Peyer's patch (tissue), 4 donors: ENCODE data around the gene MYBPH.

Experiments used
- CTCF ChIP-seq, 6 experiments: fragments of 450-650 bp in 4 of 6; fragments of 200-600 bp in 2 of 6; sonication (generic) in 1 of 6; IDR thresholded peaks; one replicate each; pipeline ENCODE4 v1.5.1; 2017 to 2019; ENCODE audit warnings: antibody characterized with exemption in 6 of 6, mild to moderate bottlenecking in 3 of 6, moderate library complexity in 1 of 6
- POLR2A ChIP-seq, 2 donors: fragments of 450-650 bp; IDR thresholded peaks; one replicate each; pipeline ENCODE4 v1.5.1; 2017; ENCODE audit warnings: antibody characterized with exemption in 2 of 2, mild to moderate bottlenecking in 2 of 2, moderate library complexity in 2 of 2

GRCh38 chr1:203213126-203213525, 37.5 kb upstream of the MYBPH start:
- TF ChIP-seq CTCF (IDR thresholded peaks at IDR 0.05) (no peak), POLR2A (IDR thresholded peaks at IDR 0.05) (no peak)
